ENCODE results near the gene SLC38A9. TPM values are rescaled to one million over a fixed set of nuclear protein-coding genes. Genes with fewer than 3 reads are reported as not detected.

Gene SLC38A9
- polyA plus RNA-seq, 2 of the 4 experiments (the other 2 are of a cell fraction): 22.8 to 37.3 TPM

GRCh38 chr5:55578771-55579170 is 133.4 kb downstream of the SLC38A9 start:
- H3K4me1 ChIP-seq: peaks cover 16% of the 10 kb centered on the region; the same call in 2 of the 3 replicates
- no peak for TF ChIP-seq EHF (CRISPR knock-in tag; IDR thresholded peaks at IDR 0.05)
- TF ChIP-seq SREBF2 (IDR thresholded peaks at IDR 0.05): no peak
- TF ChIP-seq FOSB (CRISPR knock-in tag; IDR thresholded peaks at IDR 0.05): no peak
- no peak for TF ChIP-seq MAFK (IDR thresholded peaks at IDR 0.05; ENCODE audit: partially characterized antibody)
- no peak for TF ChIP-seq ZFP36 (IDR thresholded peaks at IDR 0.05; ENCODE audit: borderline replicate concordance, partially characterized antibody)
- no peak for TF ChIP-seq NR3C1 (IDR thresholded peaks at IDR 0.05)
- no peak for TF ChIP-seq GATA3 (IDR thresholded peaks at IDR 0.05; ENCODE audit: borderline replicate concordance)
- no peak for TF ChIP-seq SMC3 (IDR thresholded peaks at IDR 0.05)
- no peak for TF ChIP-seq KDM5A (IDR thresholded peaks at IDR 0.05)
- TF ChIP-seq ZSCAN20 (CRISPR knock-in tag; IDR thresholded peaks at IDR 0.05): no peak
- TF ChIP-seq POLR2AphosphoS2 (conservative IDR thresholded peaks at IDR 0.05; ENCODE audit: low read length): no peak
- TF ChIP-seq HDAC2 (IDR thresholded peaks at IDR 0.05): no peak
- TF ChIP-seq HES2 (IDR thresholded peaks at IDR 0.05): no peak
- TF ChIP-seq CBX2 (IDR thresholded peaks at IDR 0.05; ENCODE audit: borderline replicate concordance, low read depth): no peak
- ATAC-seq: 0 out of 6 replicates have a peak, but pooled peaks of 1 of the 2 experiments have one; percentile 35
- DNase-seq (ENCODE audit: low read depth in 1 of 2, low spot score in 1 of 2): no peak
- ChIA-PET CTCF (interaction anchor here (0.6 to 0.7 kb wide), 2 partner anchors 29 to 30 kb away, joined by 3 to 4 read pairs; no protein-coding TSS in a partner anchor), POLR2A (interaction anchor here (0.5 kb wide), 1 partner anchor 28 kb away, joined by 5 read pairs; no protein-coding TSS in a partner anchor)
- no peak overlapping the region for H3K4me2 ChIP-seq
- no peak overlapping the region for H3K27ac ChIP-seq
- no peak for FAIRE-seq
- H3K9me3 ChIP-seq: no peaks in the 10 kb centered on the region
- H3K4me3 ChIP-seq: no peak overlapping the region

GRCh38 chr5:55577353-55578060 is 134.6 kb downstream of the SLC38A9 start:
- H3K27ac ChIP-seq: peak overlapping the region; percentile 1 to 5; a peak in 2 of 6 replicates
- ChIA-PET CTCF (no interaction called here), POLR2A (no interaction called here)
- ATAC-seq: no peak; a peak in 1 of 6 replicates
- TF ChIP-seq SREBF2 (IDR thresholded peaks at IDR 0.05) (no peak), EP300 (IDR thresholded peaks at IDR 0.05) (no peak), POLR2AphosphoS2 (conservative IDR thresholded peaks at IDR 0.05; ENCODE audit: low read length) (no peak), BCL3 (IDR thresholded peaks at IDR 0.05) (no peak), E2F6 (IDR thresholded peaks at IDR 0.05; ENCODE audit: borderline replicate concordance, low read depth) (no peak), HOXB5 (CRISPR knock-in tag; IDR thresholded peaks at IDR 0.05) (no peak), ATOH8 (CRISPR knock-in tag; IDR thresholded peaks at IDR 0.05; ENCODE audit: low read depth) (no peak), ZFP36 (IDR thresholded peaks at IDR 0.05; ENCODE audit: borderline replicate concordance, partially characterized antibody) (no peak), CBX8 (IDR thresholded peaks at IDR 0.05) (no peak), RCOR1 (IDR thresholded peaks at IDR 0.05; ENCODE audit: low read depth, low read length) (no peak), CBX2 (IDR thresholded peaks at IDR 0.05; ENCODE audit: borderline replicate concordance, low read depth) (no peak), POLR2A (IDR thresholded peaks at IDR 0.05; ENCODE audit: low read length) (no peak), TFCP2L1 (CRISPR knock-in tag; IDR thresholded peaks at IDR 0.05) (no peak)
- no peak overlapping the region for H3K4me2 ChIP-seq
- H3K4me3 ChIP-seq: no peak overlapping the region
- no peak for FAIRE-seq
- DNase-seq (ENCODE audit: low read depth in 1 of 2, low spot score in 1 of 2): no peak
- WGBS (ENCODE audit: missing lambda C conversion rate): 79% methylated on average over 6 of the region's 6 CpGs
- H3K9me3 ChIP-seq: no peaks in the 10 kb centered on the region
- peaks cover 16% of the 10 kb centered on the region; the same call in 2 of the 3 replicates for H3K4me1 ChIP-seq

Data from A549 (cell line).